GM20431 (cell line): Measurements from ENCODE around the gene BANF2.

Experiments
- in situ Hi-C: fragments of 300-500 bp; cut with MseI, MboI; formaldehyde crosslinking; loops from one replicate; pipeline ENCODE4 v1.15.0; 2020; ENCODE audit warnings: low sequenced_read_pairs; ENCODE audit not compliant: unreplicated experiment

Gene BANF2

GRCh38 chr20:17680836-17681725 lies 18.7 kb upstream of the BANF2 start:
- in situ Hi-C loops, result loop anchor here (25.0 kb wide), 1 partner anchor 206 kb away; no protein-coding TSS in a partner anchor

- in situ Hi-C loops, result loop anchor here (25.0 kb wide), 1 partner anchor 206 kb away; no protein-coding TSS in a partner anchor
These were observed 18.1 kb upstream of the BANF2 start for GRCh38 chr20:17681726-17682102.

DNA sequence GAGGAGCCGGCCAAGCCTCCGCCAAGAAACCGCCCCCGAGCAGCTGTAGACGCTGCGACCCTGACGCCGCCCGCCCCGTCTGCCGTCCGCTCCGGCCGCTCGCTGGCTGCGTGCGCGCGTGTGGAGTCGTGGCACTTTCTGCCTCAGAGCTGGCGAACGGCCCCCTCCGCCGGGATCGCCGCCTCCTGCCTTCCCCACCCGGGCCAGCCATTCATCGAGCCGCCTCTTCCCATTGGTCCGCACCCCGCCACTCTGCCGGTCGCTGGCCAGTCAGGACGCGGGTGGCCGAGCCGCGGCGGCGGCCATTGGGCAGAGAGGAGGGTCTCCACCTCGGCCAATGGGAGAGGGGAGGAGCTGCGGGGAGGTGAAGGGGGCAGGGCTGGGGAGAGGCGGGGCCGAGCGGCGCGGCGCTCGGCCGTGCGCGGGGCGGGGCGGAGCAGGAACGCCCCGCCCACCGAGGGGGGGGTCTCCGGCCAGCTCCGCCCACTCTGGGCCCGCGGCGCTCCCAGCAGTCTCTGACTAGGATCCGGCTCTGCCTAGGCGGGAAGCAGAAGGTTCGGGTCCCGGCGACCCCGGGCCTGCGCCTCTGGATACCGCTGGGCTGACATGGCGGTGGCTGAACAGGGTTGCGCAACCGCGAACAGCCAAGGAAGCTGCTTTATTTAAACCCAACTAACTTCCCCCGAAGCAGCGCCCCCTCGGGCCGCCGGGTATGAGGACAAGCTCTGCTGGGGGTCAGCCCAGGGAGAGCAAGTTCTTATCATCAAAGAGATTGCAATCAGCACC lies 17.5 kb upstream of the BANF2 start, which contains the start of gene RRBP1:
Gene RRBP1, minus strand, starts transcription at position 140 of the 786 bp plus-strand sequence. CDS start 21,735 bp downstream, outside the sequence.
- in situ Hi-C loops, result loop anchor here (25.0 kb wide), 1 partner anchor 205 kb away; no protein-coding TSS in a partner anchor

- in situ Hi-C loops, result loop anchor here (25.0 kb wide), 1 partner anchor 204 kb away; no protein-coding TSS in a partner anchor
These were observed 16.9 kb upstream of the BANF2 start for GRCh38 chr20:17682889-17683198.

- in situ Hi-C loops, result loop anchor here (25.0 kb wide), 1 partner anchor 204 kb away; no protein-coding TSS in a partner anchor
These were observed 16.3 kb upstream of the BANF2 start for GRCh38 chr20:17683218-17684076.

GRCh38 chr20:17684077-17684888 lies 15.5 kb upstream of the BANF2 start:
- in situ Hi-C loops, result loop anchor here (25.0 kb wide), 1 partner anchor 203 kb away; no protein-coding TSS in a partner anchor

DNA sequence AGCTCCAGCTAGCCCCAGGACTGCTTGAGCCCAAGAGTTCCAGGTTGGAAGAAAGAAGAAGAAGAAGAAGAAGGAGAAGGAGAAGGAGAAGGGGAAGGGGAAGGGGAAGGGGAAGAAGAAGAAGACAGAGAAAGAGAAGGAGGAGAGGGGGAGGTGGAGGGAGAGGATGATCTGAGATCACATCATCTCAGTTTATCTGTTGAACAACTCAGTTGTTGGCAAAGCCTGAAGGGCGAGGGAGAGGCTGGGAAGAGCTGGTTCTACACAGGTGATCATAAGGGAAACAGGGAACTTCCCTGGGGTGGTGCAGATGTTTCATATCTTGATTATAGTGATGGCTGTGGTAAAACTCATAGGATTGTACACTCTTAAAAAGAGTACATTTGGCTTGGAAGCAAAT lies 14.6 kb upstream of the BANF2 start:
- in situ Hi-C loops, result loop anchor here (25.0 kb wide), 1 partner anchor 202 kb away; no protein-coding TSS in a partner anchor

DNA sequence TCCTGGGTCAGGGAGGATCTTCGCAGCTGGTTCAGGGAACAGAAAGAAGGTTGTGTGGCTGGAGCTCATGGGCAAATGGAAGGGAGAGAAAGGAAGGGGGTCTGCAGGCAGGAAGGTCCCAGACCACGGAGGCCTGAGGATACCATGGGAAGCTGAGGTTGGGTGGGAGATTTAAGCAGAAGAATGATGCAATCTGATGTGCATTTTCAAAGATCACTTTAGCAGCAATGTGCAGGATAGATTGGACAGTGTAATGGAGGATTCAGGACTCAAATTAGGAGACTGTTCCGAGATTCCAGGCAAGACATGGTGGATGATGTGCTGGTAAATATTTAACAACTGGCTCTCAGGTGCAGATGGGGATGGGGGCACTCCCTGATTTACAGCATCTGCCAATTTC lies 12.0 kb upstream of the BANF2 start:
- in situ Hi-C loops, result loop anchor here (25.0 kb wide), 1 partner anchor 200 kb away; no protein-coding TSS in a partner anchor

DNA sequence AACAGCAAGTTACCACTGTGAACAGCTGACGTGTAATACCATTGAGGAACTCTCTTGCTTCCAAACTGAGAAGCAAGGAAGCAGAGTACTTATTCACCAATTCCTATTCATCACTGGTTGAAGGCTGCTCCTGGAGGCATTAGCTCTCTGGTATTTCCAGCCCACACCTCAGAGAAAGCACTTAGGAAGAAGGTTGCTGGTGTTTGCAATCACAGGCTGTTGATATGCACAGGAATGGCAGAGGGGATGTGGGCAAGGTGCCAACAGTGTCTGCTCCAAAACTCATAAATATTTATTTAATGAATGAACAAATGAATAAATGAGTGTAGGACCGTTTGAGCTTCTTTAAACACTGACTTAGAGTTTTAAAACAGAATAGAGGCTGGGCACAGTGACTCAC lies 10.8 kb upstream of the BANF2 start:
- in situ Hi-C loops, result loop anchor here (25.0 kb wide), 1 partner anchor 198 kb away; no protein-coding TSS in a partner anchor

- in situ Hi-C loops, result loop anchor here (25.0 kb wide), 1 partner anchor 197 kb away; no protein-coding TSS in a partner anchor
These were observed 9.6 kb upstream of the BANF2 start for GRCh38 chr20:17690144-17690543.

- in situ Hi-C loops, result loop anchor here (25.0 kb wide), 1 partner anchor 196 kb away; no protein-coding TSS in a partner anchor
These were observed 8.0 kb upstream of the BANF2 start for GRCh38 chr20:17691758-17692157.

GRCh38 chr20:17693444-17694001 lies 6.2 kb upstream of the BANF2 start:
- in situ Hi-C loops, result loop anchor here (25.0 kb wide), 1 partner anchor 194 kb away; no protein-coding TSS in a partner anchor

GRCh38 chr20:17694767-17695166 lies 5.0 kb upstream of the BANF2 start:
- in situ Hi-C loops, result loop anchor here (25.0 kb wide), 1 partner anchor 193 kb away; no protein-coding TSS in a partner anchor

GRCh38 chr20:17696287-17696686 lies 3.5 kb upstream of the BANF2 start:
- in situ Hi-C loops, result loop anchor here (25.0 kb wide), 1 partner anchor 191 kb away; no protein-coding TSS in a partner anchor

- in situ Hi-C loops, result loop anchor here (25.0 kb wide), 1 partner anchor 190 kb away; no protein-coding TSS in a partner anchor
These were observed 2.6 kb upstream of the BANF2 start for GRCh38 chr20:17697171-17697570.

DNA sequence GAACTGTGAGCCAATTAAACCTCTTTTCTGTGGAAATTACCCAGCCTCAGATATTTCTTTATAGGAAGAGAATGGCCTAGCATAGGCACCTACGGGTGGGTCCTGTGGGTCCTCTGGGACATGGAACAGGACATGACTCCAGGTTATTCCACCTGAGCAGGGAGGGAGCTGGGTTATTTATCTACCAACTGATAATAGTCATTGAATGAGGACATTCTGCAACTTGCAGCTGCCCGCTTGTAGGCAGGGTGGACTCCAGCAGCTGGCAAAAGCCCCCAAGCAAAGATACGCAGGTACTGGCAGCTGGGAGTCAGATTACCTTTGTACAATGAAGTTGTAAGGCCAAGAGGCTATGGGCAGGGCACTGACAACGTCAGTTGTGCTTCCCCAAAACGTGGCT lies 1.4 kb upstream of the BANF2 start:
- in situ Hi-C loops, result loop anchor here (25.0 kb wide), 1 partner anchor 189 kb away; no protein-coding TSS in a partner anchor

DNA sequence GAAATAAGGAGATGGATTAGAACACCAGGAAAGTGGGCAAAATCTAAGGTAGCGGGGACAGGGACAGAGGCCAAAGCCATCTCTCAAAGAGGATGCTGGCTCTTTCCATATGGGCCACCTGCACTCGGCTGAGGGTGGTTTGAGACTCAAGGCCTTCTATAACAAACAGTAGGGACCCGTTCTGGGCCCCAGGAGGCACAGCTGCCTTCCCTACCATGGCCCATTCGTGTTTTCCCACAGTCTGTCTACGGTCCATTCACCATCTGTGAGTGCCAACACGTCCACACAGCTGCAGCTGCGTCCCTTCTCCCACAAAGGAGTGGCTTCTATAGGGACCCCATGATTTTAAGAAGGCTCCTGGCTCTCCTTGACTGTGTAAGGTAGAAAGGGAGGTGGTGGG lies 871 bp downstream of the BANF2 start:
- in situ Hi-C loops, result no loop called here

DNA sequence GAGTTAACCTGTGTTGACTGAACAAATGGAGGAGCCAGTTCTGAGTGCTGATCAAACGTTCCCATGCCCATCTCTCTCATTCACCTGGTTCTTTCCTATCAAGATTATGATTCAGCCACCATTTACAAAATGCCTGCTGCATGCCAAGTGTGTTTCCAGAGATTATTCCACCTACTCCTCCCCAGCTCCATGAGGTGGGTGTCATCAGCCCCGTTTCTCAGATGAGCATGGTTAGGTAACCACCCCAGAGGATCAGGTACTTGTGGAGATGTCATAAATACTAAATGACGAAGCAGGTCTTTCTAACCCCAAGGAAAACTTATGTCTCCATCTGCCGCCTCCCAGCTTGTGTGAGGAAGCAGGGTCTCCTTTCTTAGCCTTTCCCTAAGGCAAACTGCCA lies 2.1 kb downstream of the BANF2 start:
- in situ Hi-C loops, result no loop called here
